ENCODE measurements around the gene CYLD. TPM values are rescaled to one million over a fixed set of nuclear protein-coding genes. Genes with fewer than 3 reads are reported as not detected.
A peak's percentile ranks its signal among the peaks of the same experiment; 100 is the strongest.

CYLD gene
- total RNA-seq, 1 donor from 2014 or later: 33.2 TPM

DNA sequence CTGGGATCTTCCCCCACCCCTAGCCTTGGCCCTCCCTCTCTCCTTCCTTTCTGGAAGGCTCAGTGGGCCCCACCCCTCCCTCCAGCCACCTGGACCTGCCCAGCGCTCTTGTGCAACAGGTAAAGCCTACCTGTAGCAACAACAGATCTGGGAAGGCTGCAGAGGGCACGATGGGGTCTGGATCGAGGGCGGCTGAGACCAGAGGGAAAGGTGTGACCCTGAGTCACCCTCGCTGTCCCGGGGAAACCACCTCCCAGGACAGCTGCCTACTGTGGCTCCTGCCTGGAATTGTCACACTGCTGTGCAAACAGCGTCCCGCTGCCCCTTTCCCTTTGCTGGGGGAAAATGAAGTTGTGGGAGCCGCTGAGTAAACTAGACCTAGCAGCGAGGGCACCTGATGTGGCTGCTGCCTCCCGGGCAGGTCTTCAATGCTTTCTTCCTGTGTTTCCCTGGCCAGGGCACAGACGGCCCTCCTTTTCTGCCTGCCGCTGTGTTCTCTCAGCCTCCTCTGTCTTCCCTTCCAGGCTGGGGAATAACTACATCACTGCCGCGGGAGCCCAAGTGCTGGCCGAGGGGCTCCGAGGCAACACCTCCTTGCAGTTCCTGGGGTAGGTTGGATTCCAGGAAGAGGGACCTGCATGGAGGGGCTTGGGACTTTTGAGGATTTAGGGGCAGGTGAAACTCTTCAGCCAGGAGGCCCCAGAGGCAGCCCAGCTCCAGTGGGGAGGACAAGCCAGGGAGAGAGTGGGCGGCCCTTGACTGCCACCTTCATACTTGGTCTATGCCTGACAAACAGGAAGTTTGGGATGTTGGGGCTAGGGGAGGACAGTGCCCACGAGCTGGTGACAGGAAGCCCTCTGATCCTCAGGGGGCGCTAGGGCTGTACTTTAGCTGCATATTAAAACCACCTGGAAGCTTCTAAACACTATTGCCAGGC, 22.2 kb upstream of the CYLD start:
- Histone ChIP-seq H3K27me3 (no peaks in the 10 kb centered on the region), H3K4me3 (no peak overlapping the region)
- intact Hi-C loops (cut with DNase I): no loop called here

DNA sequence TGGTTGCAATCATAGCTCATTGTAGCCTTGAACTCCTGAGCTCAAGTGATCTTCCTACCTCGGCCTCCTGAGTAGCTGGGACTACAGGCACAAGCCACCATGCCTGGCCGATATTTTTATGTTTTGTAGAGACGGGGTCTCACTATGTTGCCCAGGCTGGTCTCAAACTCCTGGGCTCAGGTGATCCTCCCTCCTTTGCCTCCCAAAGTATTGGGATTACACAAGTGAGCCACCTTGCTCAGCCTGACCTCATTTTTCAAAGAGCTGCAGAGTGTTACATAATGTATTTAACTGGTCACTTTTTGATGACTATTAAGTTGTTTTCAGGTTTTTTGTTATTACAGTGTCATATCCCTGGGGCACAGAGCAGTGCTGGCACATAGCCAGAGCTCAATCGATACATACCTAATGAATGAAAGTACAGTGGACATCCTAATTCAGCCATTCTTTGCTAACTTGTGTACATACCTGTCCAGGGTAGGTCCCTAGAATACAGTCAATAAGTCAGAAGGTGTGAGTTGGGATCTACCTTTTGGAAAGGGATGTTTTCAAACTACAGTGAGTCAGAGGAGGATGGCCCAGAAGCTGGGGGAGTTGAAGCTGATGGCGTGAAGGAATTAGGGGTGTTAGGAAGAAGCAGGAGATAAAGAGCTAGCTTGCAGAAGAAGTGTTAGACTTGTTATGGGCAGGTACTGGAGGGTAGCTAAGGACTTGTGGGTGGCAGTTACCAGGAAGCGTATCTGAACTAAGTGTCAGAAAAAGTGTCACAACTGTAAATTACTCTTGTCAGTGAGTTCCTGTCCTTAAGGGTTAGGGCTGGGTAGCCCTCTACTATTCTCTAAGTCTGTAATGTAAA, 20.1 kb upstream of the CYLD start:
- Histone ChIP-seq H3K27ac (no peak overlapping the region), H3K27me3 (no peaks in the 10 kb centered on the region), H3K36me3 (no peaks in the 10 kb centered on the region), H3K4me3 (no peak overlapping the region), H3K4me1 (no peaks in the 10 kb centered on the region), H3K9me3 (no peaks in the 10 kb centered on the region)
- no peak for TF ChIP-seq CTCF (IDR thresholded peaks at IDR 0.05)
- DNase-seq (ENCODE audit: low spot score in 2 of 2): peak in 1 of 2 donors; percentile 27
- intact Hi-C loops (cut with DNase I): no loop called here

More for the DNA sequence above, 22.2 kb upstream of the CYLD start:
- Histone ChIP-seq H3K27ac (no peak overlapping the region), H3K36me3 (no peaks in the 10 kb centered on the region), H3K4me1 (no peaks in the 10 kb centered on the region), H3K9me3 (no peaks in the 10 kb centered on the region)
- TF ChIP-seq CTCF (IDR thresholded peaks at IDR 0.05): no peak
- DNase-seq (ENCODE audit: low spot score in 2 of 2): no peak

DNA sequence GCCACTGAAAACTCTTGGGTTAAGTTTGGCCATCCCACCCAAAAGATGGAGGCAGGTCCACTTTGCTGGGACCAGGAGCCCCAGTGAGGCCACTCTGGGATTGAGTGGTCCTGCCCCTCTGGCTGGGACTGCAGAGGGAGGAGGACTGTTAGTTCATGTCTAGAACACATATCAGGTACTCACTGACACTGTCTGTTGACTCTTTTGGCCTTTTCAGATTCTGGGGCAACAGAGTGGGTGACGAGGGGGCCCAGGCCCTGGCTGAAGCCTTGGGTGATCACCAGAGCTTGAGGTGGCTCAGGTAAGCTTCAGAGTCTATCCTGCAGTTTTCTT, 19.5 kb upstream of the CYLD start:
- peak in 1 of 2 donors; percentile 21 for DNase-seq (ENCODE audit: low spot score in 2 of 2)
- Histone ChIP-seq H3K36me3 (no peaks in the 10 kb centered on the region), H3K4me3 (no peak overlapping the region), H3K9me3 (no peaks in the 10 kb centered on the region), H3K27me3 (no peaks in the 10 kb centered on the region), H3K27ac (no peak overlapping the region), H3K4me1 (no peaks in the 10 kb centered on the region)
- intact Hi-C loops (cut with DNase I): no loop called here
- TF ChIP-seq CTCF (IDR thresholded peaks at IDR 0.05): no peak

DNA sequence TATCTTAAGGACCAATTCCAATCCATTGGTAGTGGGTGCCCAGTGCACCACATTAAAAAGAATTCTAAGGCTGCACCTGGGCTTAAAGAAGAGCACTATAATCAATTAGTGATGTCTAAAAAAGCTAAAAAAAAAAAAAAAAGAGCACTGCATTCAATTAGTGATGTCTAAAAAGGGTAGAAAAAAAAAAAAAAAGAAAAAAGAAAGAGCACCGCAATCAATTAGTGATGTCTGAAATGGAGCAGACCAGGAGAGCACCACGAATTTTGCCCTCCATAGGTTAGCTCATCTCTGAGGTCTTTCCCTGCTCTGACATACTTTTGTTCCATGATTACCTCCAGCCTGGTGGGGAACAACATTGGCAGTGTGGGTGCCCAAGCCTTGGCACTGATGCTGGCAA, 18.9 kb upstream of the CYLD start:
- intact Hi-C loops (cut with DNase I): no loop called here
- no peaks in the 10 kb centered on the region for H3K36me3 ChIP-seq
- H3K27ac ChIP-seq: no peak overlapping the region
- H3K27me3 ChIP-seq: no peaks in the 10 kb centered on the region
- no peaks in the 10 kb centered on the region for H3K4me1 ChIP-seq
- no peak for TF ChIP-seq CTCF (IDR thresholded peaks at IDR 0.05)
- no peaks in the 10 kb centered on the region for H3K9me3 ChIP-seq
- H3K4me3 ChIP-seq: no peak overlapping the region
- no peak for DNase-seq (ENCODE audit: low spot score in 2 of 2)

DNA sequence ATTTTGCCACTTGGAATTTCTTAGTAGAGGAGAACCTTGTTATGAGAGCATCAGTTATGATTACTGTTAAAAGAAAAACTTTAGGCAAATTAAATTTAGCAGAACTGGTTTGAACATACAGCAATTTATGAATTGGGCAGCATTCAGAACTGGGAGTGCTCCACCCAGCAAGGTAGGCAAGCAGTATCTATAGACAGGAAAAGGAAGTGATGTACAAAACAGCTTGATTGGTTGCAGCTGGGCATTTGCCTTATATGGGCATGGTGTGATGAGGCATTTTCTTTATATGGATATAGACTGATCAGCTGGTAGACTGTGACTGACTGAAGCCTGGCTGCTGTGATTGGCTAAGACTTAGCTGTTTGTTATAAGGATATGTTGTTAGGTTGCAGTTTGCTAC, 17.6 kb upstream of the CYLD start:
- Histone ChIP-seq H3K4me1 (no peaks in the 10 kb centered on the region), H3K4me3 (no peak overlapping the region), H3K27ac (no peak overlapping the region), H3K27me3 (no peaks in the 10 kb centered on the region), H3K36me3 (no peaks in the 10 kb centered on the region), H3K9me3 (no peaks in the 10 kb centered on the region)
- no peak for DNase-seq (ENCODE audit: low spot score in 2 of 2)
- TF ChIP-seq CTCF (IDR thresholded peaks at IDR 0.05): no peak
- intact Hi-C loops (cut with DNase I): no loop called here

Measured in ascending aorta (tissue), 2 donors.